Keratinocyte (primary cell): Measurements from ENCODE around the gene TSR1.

Experiments
- CTCF ChIP-seq, 3 experiments: IDR thresholded peaks in 1 of 3; conservative IDR thresholded peaks in 1 of 3; optimal IDR thresholded peaks in 1 of 3; 2 replicates in 2 of 3; 3 replicates in 1 of 3; pipeline versions ENCODE3 to v1.5.1; 2011; ENCODE audit warnings: low read length in 3 of 3, mild to moderate bottlenecking in 3 of 3, moderate library complexity in 2 of 3, control low read depth in 1 of 3, inconsistent platforms in 1 of 3; ENCODE audit not compliant: insufficient read depth in 2 of 3; ENCODE audit errors: extremely low read depth in 1 of 3
- EZH2 ChIP-seq: IDR thresholded peaks from one replicate; pipeline ENCODE4 v1.6.1; 2012; ENCODE audit warnings: inconsistent platforms, mild to moderate bottlenecking, low read length, moderate library complexity

- TF ChIP-seq CTCF (optimal IDR thresholded peaks at IDR 0.05 in 1 of 3, IDR thresholded peaks at IDR 0.05 in 1 of 3, conservative IDR thresholded peaks at IDR 0.05 in 1 of 3; ENCODE audit: extremely low read depth in 1 of 3, insufficient read depth in 2 of 3, low read length in 3 of 3): no peak
- TF ChIP-seq EZH2: no peak
Observed at GRCh38 chr17:2303204-2304188, 32.8 kb downstream of the TSR1 start, which contains the start of the genes SMG6 and SRR.
